HG03060 (cell line): ENCODE results near the gene SMARCC2.
A peak's percentile ranks its signal among the peaks of the same experiment; 100 is the strongest.

Experiments used
- ATAC-seq: cut with Tn5 transposase; IDR thresholded peaks from one replicate; pipeline ENCODE4 v1.9.1; 2021; ENCODE audit warnings: low read depth, moderate number of reproducible peaks; ENCODE audit not compliant: unreplicated experiment

The SMARCC2 gene

GRCh38 chr12:56189099-56189917 lies at the start of gene SMARCC2:
Gene SMARCC2 (minus strand): TSS chr12:56189483. CDS start chr12:56189461, 22 bp downstream.
- no peak for ATAC-seq

GRCh38 chr12:56237552-56237951 lies 48.3 kb upstream of the SMARCC2 start:
- no peak for ATAC-seq

GRCh38 chr12:56236985-56237384 lies 47.7 kb upstream of the SMARCC2 start:
- ATAC-seq, result no peak

GRCh38 chr12:56236091-56236490 lies 46.8 kb upstream of the SMARCC2 start:
- no peak for ATAC-seq

GRCh38 chr12:56234746-56235436 lies 45.6 kb upstream of the SMARCC2 start:
- no peak for ATAC-seq

GRCh38 chr12:56231184-56231582 lies 41.9 kb upstream of the SMARCC2 start:
- ATAC-seq, result no peak

- ATAC-seq, result no peak
Observed at GRCh38 chr12:56230432-56231183, 41.3 kb upstream of the SMARCC2 start.

GRCh38 chr12:56229916-56230431 lies 40.7 kb upstream of the SMARCC2 start, which contains the start of gene SLC39A5:
Gene SLC39A5 (plus strand): TSS chr12:56230051. CDS start chr12:56231275, 1,224 bp downstream.
- no peak for ATAC-seq

- ATAC-seq, result no peak
Observed at GRCh38 chr12:56229082-56229481, 39.8 kb upstream of the SMARCC2 start.

- no peak for ATAC-seq
Observed at GRCh38 chr12:56224954-56225353, 35.7 kb upstream of the SMARCC2 start.

- peak; percentile 48 for ATAC-seq
Observed at GRCh38 chr12:56224102-56224701, 34.9 kb upstream of the SMARCC2 start, which contains the start of gene NABP2. Gene NABP2 (plus strand): TSS chr12:56224342. CDS start chr12:56224857, 515 bp downstream.

- ATAC-seq, result no peak
Observed at GRCh38 chr12:56223571-56224101, 34.4 kb upstream of the SMARCC2 start.

- no peak for ATAC-seq
Observed at GRCh38 chr12:56222531-56222895, 33.2 kb upstream of the SMARCC2 start.

- ATAC-seq, result peak; percentile 74
Observed at GRCh38 chr12:56221757-56222530, 32.7 kb upstream of the SMARCC2 start, which contains the start of gene RNF41. Gene RNF41 (minus strand): TSS chr12:56221922. CDS start chr12:56214047, 7,875 bp downstream.

GRCh38 chr12:56221232-56221756 lies 32.0 kb upstream of the SMARCC2 start:
- no peak for ATAC-seq

GRCh38 chr12:56220611-56221231 lies 31.4 kb upstream of the SMARCC2 start:
- no peak for ATAC-seq

- no peak for ATAC-seq
Observed at GRCh38 chr12:56219840-56220239, 30.6 kb upstream of the SMARCC2 start.

GRCh38 chr12:56216461-56216860 lies 27.2 kb upstream of the SMARCC2 start:
- no peak for ATAC-seq
